ENCODE measurements around the gene CLHC1.

CLHC1 gene

GRCh38 chr2:55156984-55157383, 75.1 kb downstream of the CLHC1 start:
- no peaks in the 10 kb centered on the region for H3K9me3 ChIP-seq (ENCODE audit: control insufficient read depth, insufficient read depth, low read length)
- H3K4me1 ChIP-seq (ENCODE audit: insufficient read depth, low read length): peaks cover 32% of the 10 kb centered on the region
- H3K36me3 ChIP-seq (ENCODE audit: insufficient read depth, low read length): no peaks in the 10 kb centered on the region
- H3K9ac ChIP-seq (ENCODE audit: low read depth, low read length): no peak overlapping the region

GRCh38 chr2:55156326-55156725, 75.8 kb downstream of the CLHC1 start:
- Histone ChIP-seq H3K4me1 (ENCODE audit: insufficient read depth, low read length) (peaks cover 26% of the 10 kb centered on the region), H3K9me3 (ENCODE audit: control insufficient read depth, insufficient read depth, low read length) (no peaks in the 10 kb centered on the region), H3K9ac (ENCODE audit: low read depth, low read length) (no peak overlapping the region), H3K36me3 (ENCODE audit: insufficient read depth, low read length) (no peaks in the 10 kb centered on the region)

DNA sequence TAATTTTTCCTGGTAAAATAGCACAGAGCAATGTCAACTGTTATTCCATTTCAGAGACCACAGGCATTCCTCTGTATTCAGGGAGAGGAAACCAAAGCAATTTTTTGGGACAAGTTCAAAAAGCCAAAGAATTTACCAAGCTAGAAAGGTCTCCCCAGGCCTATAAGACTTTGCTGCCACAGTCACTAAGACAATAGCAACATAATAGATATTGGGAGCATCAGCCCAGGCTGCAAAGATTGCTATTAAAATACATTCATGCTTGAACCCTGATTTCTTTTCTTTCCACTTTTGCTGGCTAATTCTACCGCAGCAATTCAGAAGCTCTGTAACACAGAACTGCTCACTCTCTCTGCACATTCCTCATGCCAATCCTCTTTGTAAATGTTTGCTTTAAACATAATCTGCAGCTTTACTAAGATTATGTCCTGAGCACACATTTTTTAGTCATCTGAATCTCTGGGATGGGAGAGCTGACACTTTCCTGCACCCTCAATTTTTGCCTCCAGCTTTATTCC, 76.3 kb downstream of the CLHC1 start:
- H3K36me3 ChIP-seq (ENCODE audit: insufficient read depth, low read length): no peaks in the 10 kb centered on the region
- H3K9ac ChIP-seq (ENCODE audit: low read depth, low read length): no peak overlapping the region
- no peaks in the 10 kb centered on the region for H3K9me3 ChIP-seq (ENCODE audit: control insufficient read depth, insufficient read depth, low read length)
- peaks cover 24% of the 10 kb centered on the region for H3K4me1 ChIP-seq (ENCODE audit: insufficient read depth, low read length)

DNA sequence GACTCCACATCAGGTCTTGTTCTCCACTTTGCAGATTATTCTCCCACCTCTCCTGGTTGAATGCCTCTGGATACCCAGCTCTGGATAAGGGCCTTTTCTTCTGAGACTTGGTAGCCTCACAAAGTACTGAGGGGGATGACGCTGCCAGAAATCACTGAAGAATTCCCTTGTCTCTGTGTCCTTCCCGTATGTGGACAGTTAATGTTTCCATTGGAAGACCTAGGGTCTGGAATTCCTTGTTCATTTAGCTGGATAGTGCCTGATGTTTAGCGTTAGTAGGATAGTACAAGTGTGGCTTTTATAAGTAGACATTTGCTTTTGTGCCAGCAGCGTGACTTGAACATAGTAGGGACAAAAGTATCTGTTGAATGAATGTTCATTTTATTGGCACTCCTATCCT, 76.9 kb downstream of the CLHC1 start:
- Histone ChIP-seq H3K9ac (ENCODE audit: low read depth, low read length) (no peak overlapping the region), H3K9me3 (ENCODE audit: control insufficient read depth, insufficient read depth, low read length) (no peaks in the 10 kb centered on the region), H3K4me1 (ENCODE audit: insufficient read depth, low read length) (peaks cover 24% of the 10 kb centered on the region), H3K36me3 (ENCODE audit: insufficient read depth, low read length) (no peaks in the 10 kb centered on the region)

- Histone ChIP-seq H3K36me3 (ENCODE audit: insufficient read depth, low read length) (no peaks in the 10 kb centered on the region), H3K9ac (ENCODE audit: low read depth, low read length) (no peak overlapping the region), H3K4me1 (ENCODE audit: insufficient read depth, low read length) (peaks cover 24% of the 10 kb centered on the region), H3K9me3 (ENCODE audit: control insufficient read depth, insufficient read depth, low read length) (no peaks in the 10 kb centered on the region)
Measured at GRCh38 chr2:55154525-55155030, 77.5 kb downstream of the CLHC1 start.

DNA sequence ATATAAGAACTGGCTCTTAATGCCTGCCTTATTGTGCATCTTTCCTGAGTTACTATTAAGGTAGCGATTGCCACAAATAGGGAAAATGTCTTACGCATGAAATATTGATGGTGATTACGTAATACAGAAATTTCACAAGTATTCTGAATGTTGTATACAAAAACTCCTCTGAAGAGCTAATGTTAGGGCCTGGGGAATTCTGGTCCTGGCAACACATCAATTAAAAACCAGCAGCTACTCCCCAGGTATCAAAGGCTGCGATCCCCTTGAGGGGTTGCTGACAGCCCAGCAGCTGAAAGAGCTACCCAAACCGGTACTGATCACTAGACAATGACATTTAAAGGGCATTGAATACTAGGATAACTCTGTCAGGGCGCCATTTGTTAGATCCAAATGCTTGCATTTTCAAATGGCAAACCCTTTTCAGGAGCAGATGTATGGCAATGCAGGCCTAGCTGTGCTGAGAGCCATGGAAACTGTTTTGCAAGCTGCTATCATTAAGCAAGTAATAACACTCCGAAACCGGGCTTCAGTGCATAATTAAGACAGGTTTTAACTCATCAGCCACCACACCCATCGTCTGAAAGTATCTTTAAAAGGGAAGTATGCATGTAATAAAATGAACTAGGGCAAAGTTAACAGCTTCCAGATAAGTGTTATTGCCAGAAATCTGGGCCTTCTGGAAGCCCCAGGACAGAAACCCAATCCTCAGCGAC, 78.4 kb downstream of the CLHC1 start:
- peaks cover 24% of the 10 kb centered on the region for H3K4me1 ChIP-seq (ENCODE audit: insufficient read depth, low read length)
- no peak overlapping the region for H3K9ac ChIP-seq (ENCODE audit: low read depth, low read length)
- no peaks in the 10 kb centered on the region for H3K36me3 ChIP-seq (ENCODE audit: insufficient read depth, low read length)
- no peaks in the 10 kb centered on the region for H3K9me3 ChIP-seq (ENCODE audit: control insufficient read depth, insufficient read depth, low read length)

DNA sequence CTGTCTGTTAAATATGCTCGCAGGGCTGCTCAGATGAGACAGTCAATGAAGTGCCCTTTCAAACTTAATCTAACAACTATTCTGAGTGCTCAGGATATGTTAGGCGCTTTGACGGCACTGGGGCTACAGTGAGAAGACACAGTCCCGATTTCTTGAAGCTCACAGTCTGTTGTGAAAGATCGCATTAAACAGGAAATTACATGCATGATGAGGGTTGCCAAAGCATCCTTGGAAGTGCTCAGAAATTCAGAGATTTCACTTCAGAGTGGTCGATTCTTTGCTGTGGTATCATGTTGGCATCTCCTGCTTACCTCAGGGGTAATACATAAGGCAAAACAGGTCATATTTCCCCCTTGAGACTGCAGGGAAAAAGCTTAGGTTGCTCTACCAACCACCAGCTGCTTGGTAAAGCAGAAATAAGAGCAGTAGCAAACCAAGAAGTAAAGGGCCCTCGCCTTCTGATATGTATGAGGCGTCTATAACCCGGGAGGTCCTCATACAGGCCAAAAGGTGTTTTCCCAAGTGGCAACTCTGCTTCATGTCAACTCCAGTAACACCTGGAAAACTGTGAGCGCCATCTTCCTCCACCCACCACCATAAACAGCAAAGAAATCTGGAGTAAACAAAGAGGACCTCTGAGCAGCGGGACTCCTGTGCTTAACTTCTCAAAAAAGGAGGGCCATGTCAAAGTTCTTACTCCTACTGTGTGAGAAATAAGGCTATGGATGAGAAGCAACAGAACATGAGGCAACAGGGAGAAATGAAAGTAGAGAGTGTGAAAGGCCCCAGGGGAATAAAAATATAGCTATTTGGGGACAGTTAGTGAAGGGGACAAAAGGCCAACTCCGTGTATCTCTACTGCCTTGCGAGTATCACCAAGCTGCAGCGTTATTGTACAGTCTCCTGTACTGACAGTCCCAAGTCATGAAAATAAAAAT, 79.3 kb downstream of the CLHC1 start:
- Histone ChIP-seq H3K4me1 (ENCODE audit: insufficient read depth, low read length) (peaks cover 20% of the 10 kb centered on the region), H3K9ac (ENCODE audit: low read depth, low read length) (no peak overlapping the region), H3K9me3 (ENCODE audit: control insufficient read depth, insufficient read depth, low read length) (no peaks in the 10 kb centered on the region), H3K36me3 (ENCODE audit: insufficient read depth, low read length) (no peaks in the 10 kb centered on the region)

DNA sequence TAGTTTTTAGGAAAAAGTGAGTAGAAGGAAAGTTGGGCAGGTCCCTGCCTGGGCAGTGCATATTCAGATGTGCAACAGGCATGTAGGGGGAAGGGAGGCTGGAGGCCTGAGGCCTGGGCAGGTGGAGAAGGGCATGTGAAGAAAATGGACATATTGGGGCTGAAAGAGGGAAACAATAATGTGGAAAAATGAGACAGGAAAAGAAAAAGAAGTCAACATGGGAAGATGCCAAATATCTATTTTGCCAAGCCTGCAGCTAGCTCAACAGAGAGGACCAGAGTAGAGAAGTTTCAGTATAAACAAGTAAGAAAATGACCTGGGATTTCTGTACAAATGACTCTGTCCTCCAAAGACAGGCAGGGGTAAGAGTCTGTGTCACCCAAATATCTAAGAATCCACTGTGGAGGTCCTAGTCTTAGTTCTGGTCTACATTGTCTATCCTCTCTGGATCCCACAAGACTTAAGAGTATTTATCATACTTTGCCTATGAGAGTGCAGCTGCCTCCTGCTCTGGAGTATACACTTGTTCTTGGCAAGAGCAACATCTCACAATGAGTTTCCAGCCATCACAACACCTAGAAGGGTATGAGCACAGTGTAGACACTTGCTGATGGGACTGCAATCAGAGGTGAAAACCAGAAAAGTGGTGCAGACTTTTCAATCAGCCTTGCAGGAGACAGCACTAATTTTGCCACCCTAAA, 80.2 kb downstream of the CLHC1 start:
- Histone ChIP-seq H3K9ac (ENCODE audit: low read depth, low read length) (no peak overlapping the region), H3K4me1 (ENCODE audit: insufficient read depth, low read length) (peaks cover 11% of the 10 kb centered on the region)

DNA sequence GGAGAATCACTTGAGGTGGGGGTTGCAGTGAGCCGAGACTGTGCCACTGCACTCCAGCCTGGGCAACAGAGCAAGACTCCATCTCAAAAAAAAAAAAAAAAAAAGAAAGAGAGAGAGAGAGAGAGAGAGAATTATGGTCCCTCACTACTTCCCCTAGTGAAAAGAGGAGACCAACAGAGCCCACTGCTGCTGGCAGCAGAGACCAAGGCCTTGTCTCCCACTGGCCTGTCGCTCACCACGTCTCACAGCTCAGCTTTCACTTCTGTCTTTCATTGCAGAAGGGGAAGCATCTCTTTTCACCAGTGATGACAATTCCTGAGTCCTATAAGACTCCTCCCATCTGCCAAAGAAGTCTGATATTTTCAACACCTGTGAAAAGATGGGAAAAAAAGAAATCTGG, 81.3 kb downstream of the CLHC1 start:
- H3K4me1 ChIP-seq (ENCODE audit: insufficient read depth, low read length): peaks cover 1% of the 10 kb centered on the region
- H3K9me3 ChIP-seq (ENCODE audit: control insufficient read depth, insufficient read depth, low read length): no peaks in the 10 kb centered on the region
- H3K36me3 ChIP-seq (ENCODE audit: insufficient read depth, low read length): no peaks in the 10 kb centered on the region
- H3K9ac ChIP-seq (ENCODE audit: low read depth, low read length): no peak overlapping the region

More for the DNA sequence above, 80.2 kb downstream of the CLHC1 start:
- Histone ChIP-seq H3K9me3 (ENCODE audit: control insufficient read depth, insufficient read depth, low read length) (no peaks in the 10 kb centered on the region), H3K36me3 (ENCODE audit: insufficient read depth, low read length) (no peaks in the 10 kb centered on the region)

- Histone ChIP-seq H3K9ac (ENCODE audit: low read depth, low read length) (no peak overlapping the region), H3K36me3 (ENCODE audit: insufficient read depth, low read length) (no peaks in the 10 kb centered on the region), H3K9me3 (ENCODE audit: control insufficient read depth, insufficient read depth, low read length) (no peaks in the 10 kb centered on the region; the same call in 1 of the 2 replicates), H3K4me1 (ENCODE audit: insufficient read depth, low read length) (no peaks in the 10 kb centered on the region)
Measured at GRCh38 chr2:55148269-55148668, 83.8 kb downstream of the CLHC1 start.

- Histone ChIP-seq H3K4me1 (ENCODE audit: insufficient read depth, low read length) (no peaks in the 10 kb centered on the region), H3K9me3 (ENCODE audit: control insufficient read depth, insufficient read depth, low read length) (no peaks in the 10 kb centered on the region; the same call in 1 of the 2 replicates), H3K9ac (ENCODE audit: low read depth, low read length) (no peak overlapping the region), H3K36me3 (ENCODE audit: insufficient read depth, low read length) (no peaks in the 10 kb centered on the region)
Measured at GRCh38 chr2:55147531-55147930, 84.6 kb downstream of the CLHC1 start.

DNA sequence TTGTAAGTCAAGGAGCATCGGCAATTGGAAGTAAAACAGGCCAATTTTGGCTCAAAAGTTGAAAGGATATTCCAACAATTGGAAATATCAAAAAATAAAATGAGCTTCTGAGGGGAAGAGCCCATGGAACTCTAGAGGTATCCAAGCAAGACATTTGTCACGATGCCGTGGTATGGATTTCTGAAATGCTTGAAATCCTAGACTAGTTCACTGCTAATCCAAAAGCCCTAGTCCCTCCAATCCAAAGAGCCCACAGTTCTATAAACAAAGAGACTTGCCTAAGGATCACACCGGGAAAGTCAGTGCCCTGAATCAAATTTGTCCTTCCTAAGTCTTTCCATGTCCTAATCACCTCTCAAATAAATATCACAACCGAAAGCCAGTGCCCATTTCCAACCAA, 85.1 kb downstream of the CLHC1 start:
- Histone ChIP-seq H3K9ac (ENCODE audit: low read depth, low read length) (no peak overlapping the region), H3K4me1 (ENCODE audit: insufficient read depth, low read length) (no peaks in the 10 kb centered on the region), H3K9me3 (ENCODE audit: control insufficient read depth, insufficient read depth, low read length) (no peaks in the 10 kb centered on the region; the same call in 1 of the 2 replicates), H3K36me3 (ENCODE audit: insufficient read depth, low read length) (no peaks in the 10 kb centered on the region)

- no peaks in the 10 kb centered on the region; the same call in 1 of the 2 replicates for H3K9me3 ChIP-seq (ENCODE audit: control insufficient read depth, insufficient read depth, low read length)
- H3K9ac ChIP-seq (ENCODE audit: low read depth, low read length): no peak overlapping the region
- H3K36me3 ChIP-seq (ENCODE audit: insufficient read depth, low read length): no peaks in the 10 kb centered on the region
- H3K4me1 ChIP-seq (ENCODE audit: insufficient read depth, low read length): no peaks in the 10 kb centered on the region
Measured at GRCh38 chr2:55146263-55146662, 85.8 kb downstream of the CLHC1 start.

Measured in ES-I3 (cell line).